Astrocyte (in vitro differentiated cells and primary cell): Measurements from ENCODE around the gene SLC43A2. TPM values are rescaled to one million over a fixed set of nuclear protein-coding genes. Genes with fewer than 3 reads are reported as not detected.

Source experiments
- DNase-seq: peaks from one replicate; pipeline ENCODE4 v3.0.0-alpha.2; 2010; ENCODE audit warnings: low read depth
- FAIRE-seq: peaks from 2 replicates; lab custom pipeline; 2011; peaks lifted over from hg19 to GRCh38; lab: Jason Lieb, UNC
- H2AFZ ChIP-seq: 2 replicates; pipeline ENCODE4 v1.6.0; 2012; ENCODE audit warnings: low read depth, low read length, inconsistent platforms
- H3K27ac ChIP-seq: 2 replicates; pipeline ENCODE4 v1.5.1; 2011; ENCODE audit warnings: low read depth, low read length, inconsistent platforms
- H3K27me3 ChIP-seq: 2 replicates; pipeline ENCODE4 v1.6.0; 2011; ENCODE audit warnings: low read length, inconsistent platforms; ENCODE audit not compliant: insufficient read depth
- H3K36me3 ChIP-seq: 2 replicates; pipeline ENCODE4 v1.5.1; 2011; ENCODE audit warnings: low read length, inconsistent platforms; ENCODE audit not compliant: insufficient read depth
- H3K4me1 ChIP-seq: 2 replicates; pipeline ENCODE4 v1.5.1; 2011; ENCODE audit warnings: low read length, inconsistent platforms; ENCODE audit not compliant: insufficient read depth
- H3K4me2 ChIP-seq: 2 replicates; pipeline ENCODE4 v1.6.0; 2012; ENCODE audit warnings: low read length, inconsistent platforms
- H3K4me3 ChIP-seq: 2 replicates; pipeline ENCODE4 v1.5.1; 2011; ENCODE audit warnings: low read depth, mild to moderate bottlenecking, low read length, inconsistent platforms; ENCODE audit not compliant: insufficient read depth
- H3K79me2 ChIP-seq: 2 replicates; pipeline ENCODE4 v1.6.0; 2012; ENCODE audit warnings: mild to moderate bottlenecking, low read length, inconsistent platforms; ENCODE audit not compliant: insufficient read depth
- H3K9ac ChIP-seq: 2 replicates; pipeline ENCODE4 v1.6.0; 2012; ENCODE audit warnings: mild to moderate bottlenecking, low read length, inconsistent platforms
- H3K9me3 ChIP-seq: 2 replicates; pipeline ENCODE4 v1.5.1; 2012; ENCODE audit warnings: low read depth, mild to moderate bottlenecking, low read length, inconsistent platforms; ENCODE audit not compliant: insufficient read depth
- H4K20me1 ChIP-seq: 2 replicates; pipeline ENCODE4 v1.6.0; 2012; ENCODE audit warnings: low read length, inconsistent platforms; ENCODE audit not compliant: insufficient read depth
- H3K27ac Mint-ChIP-seq: one replicate; pipeline ENCODE4 v1.8.0; 2021; ENCODE audit warnings: mild to moderate bottlenecking, mixed read lengths; ENCODE audit not compliant: unreplicated experiment
- H3K27me3 Mint-ChIP-seq: one replicate; pipeline ENCODE4 v1.8.0; 2021; ENCODE audit warnings: low read depth, mixed read lengths; ENCODE audit not compliant: unreplicated experiment
- H3K36me3 Mint-ChIP-seq: one replicate; pipeline ENCODE4 v1.8.0; 2021; ENCODE audit warnings: low read depth, mixed read lengths; ENCODE audit not compliant: unreplicated experiment
- H3K4me1 Mint-ChIP-seq: one replicate; pipeline ENCODE4 v1.8.0; 2021; ENCODE audit warnings: low read depth, mixed read lengths; ENCODE audit not compliant: unreplicated experiment
- H3K4me3 Mint-ChIP-seq: one replicate; pipeline ENCODE4 v1.8.0; 2021; ENCODE audit warnings: mild to moderate bottlenecking, moderate library complexity, mixed read lengths; ENCODE audit not compliant: unreplicated experiment
- H3K9me3 Mint-ChIP-seq: one replicate; pipeline ENCODE4 v1.8.0; 2021; ENCODE audit warnings: mild to moderate bottlenecking, mixed read lengths; ENCODE audit not compliant: unreplicated experiment
- CTCF ChIP-seq: IDR thresholded peaks from 2 replicates; pipeline ENCODE4 v1.5.1; 2011; ENCODE audit warnings: low read depth, mild to moderate bottlenecking, inconsistent platforms, low read length, moderate library complexity; ENCODE audit not compliant: insufficient read depth
- EZH2 ChIP-seq: IDR thresholded peaks from 2 replicates; pipeline ENCODE4 v1.6.1; 2012; ENCODE audit warnings: mild to moderate bottlenecking, low read length, inconsistent platforms; ENCODE audit not compliant: insufficient read depth
- total RNA-seq: library from RNA; stranded (reverse); gene quantifications from 2 replicates; pipeline ENCODE4 v1.2.1, GENCODE V29; 2021

SLC43A2 gene
- total RNA-seq, 1 donor from 2014 or later, result 17.9 TPM

DNA sequence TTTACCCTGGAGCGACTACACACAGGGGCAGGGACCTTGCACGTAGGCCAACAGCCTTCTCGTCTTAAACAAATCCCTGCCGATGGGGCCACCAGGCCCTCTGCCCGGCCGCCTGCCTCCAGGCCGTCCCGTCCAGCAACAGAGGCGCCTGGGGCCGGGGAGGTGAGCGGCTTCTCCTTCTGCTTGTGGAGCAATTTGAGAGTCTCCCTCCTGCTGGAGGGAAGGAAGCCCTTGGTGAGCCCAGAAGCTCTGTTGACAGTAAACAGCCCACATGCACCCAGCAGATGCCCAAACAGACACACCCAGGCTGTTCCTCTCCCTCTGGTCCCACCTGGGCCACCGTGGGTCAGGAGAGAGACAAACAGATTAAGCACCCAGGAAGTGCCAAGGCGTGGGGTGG, 8.1 kb downstream of the SLC43A2 start:
- FAIRE-seq (no peak), DNase-seq (no peak)
- Histone ChIP-seq H2AFZ (no peak overlapping the region), H4K20me1 (peaks cover 6% of the 10 kb centered on the region), H3K36me3 (no peaks in the 10 kb centered on the region), H3K79me2 (no peaks in the 10 kb centered on the region), H3K9ac (no peak overlapping the region), H3K27ac (no peak overlapping the region), H3K27me3 (no peaks in the 10 kb centered on the region), H3K4me1 (peaks cover 10% of the 10 kb centered on the region), H3K9me3 (no peaks in the 10 kb centered on the region), H3K4me3 (no peak overlapping the region), H3K4me2 (no peak overlapping the region)
- Mint-ChIP-seq H3K9me3 (no peaks in the 10 kb centered on the region), H3K27me3 (peaks cover 2% of the 10 kb centered on the region), H3K27ac (no peak overlapping the region), H3K4me3 (no peak overlapping the region), H3K4me1 (peaks cover 8% of the 10 kb centered on the region), H3K36me3 (peaks cover 7% of the 10 kb centered on the region)
- TF ChIP-seq EZH2, result no peak
- no peak for TF ChIP-seq CTCF

GRCh38 chr17:1617620-1618174, 10.9 kb downstream of the SLC43A2 start:
- Histone ChIP-seq H3K9ac (no peak overlapping the region), H2AFZ (peak overlapping the region; percentile 55), H3K4me3 (no peak overlapping the region), H3K9me3 (no peaks in the 10 kb centered on the region), H3K4me1 (peaks cover 10% of the 10 kb centered on the region), H3K79me2 (no peaks in the 10 kb centered on the region), H3K27ac (peak overlapping the region; percentile 28), H3K36me3 (no peaks in the 10 kb centered on the region), H3K27me3 (no peaks in the 10 kb centered on the region), H3K4me2 (peak overlapping the region; percentile 61), H4K20me1 (no peaks in the 10 kb centered on the region)
- Mint-ChIP-seq H3K27ac (no peak overlapping the region), H3K4me3 (no peak overlapping the region), H3K36me3 (peaks cover 9% of the 10 kb centered on the region), H3K27me3 (peaks cover 2% of the 10 kb centered on the region), H3K9me3 (no peaks in the 10 kb centered on the region), H3K4me1 (peaks cover 6% of the 10 kb centered on the region)
- DNase-seq (peak; percentile 83), FAIRE-seq (no peak)
- TF ChIP-seq EZH2 (no peak), CTCF (no peak)

DNA sequence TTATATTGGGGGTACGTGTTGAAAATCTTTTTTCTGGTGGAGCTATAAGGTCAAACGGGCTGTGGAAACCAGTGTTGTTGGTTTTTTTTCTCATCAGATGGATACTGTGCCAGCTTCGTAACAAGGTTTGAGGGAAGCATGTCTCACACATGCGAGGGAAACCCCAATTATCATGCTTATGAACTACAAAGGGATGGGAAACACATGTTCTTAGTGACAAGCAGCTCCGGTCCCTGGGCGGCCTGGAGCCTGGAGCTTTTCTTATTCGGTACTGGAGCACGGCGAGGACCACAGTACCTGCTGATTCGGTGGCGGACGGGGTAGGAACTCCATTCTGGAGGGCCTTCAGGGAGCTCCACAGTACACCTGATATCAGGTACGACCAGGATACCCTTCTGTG, 12.5 kb downstream of the SLC43A2 start:
- DNase-seq, result no peak
- Histone ChIP-seq H3K4me3 (no peak overlapping the region), H3K9me3 (no peaks in the 10 kb centered on the region), H3K9ac (no peak overlapping the region), H3K27me3 (no peaks in the 10 kb centered on the region), H3K79me2 (no peaks in the 10 kb centered on the region), H3K4me2 (no peak overlapping the region), H3K4me1 (peaks cover 10% of the 10 kb centered on the region), H3K36me3 (no peaks in the 10 kb centered on the region), H4K20me1 (no peaks in the 10 kb centered on the region), H2AFZ (no peak overlapping the region), H3K27ac (no peak overlapping the region)
- TF ChIP-seq EZH2 (no peak), CTCF (no peak)
- Mint-ChIP-seq H3K4me3 (no peak overlapping the region), H3K4me1 (peaks cover 6% of the 10 kb centered on the region), H3K27me3 (peaks cover 2% of the 10 kb centered on the region), H3K9me3 (no peaks in the 10 kb centered on the region), H3K36me3 (peaks cover 7% of the 10 kb centered on the region), H3K27ac (peak overlapping the region; percentile 18)
- no peak for FAIRE-seq
